GM12865 (cell line): ENCODE results near the gene ZHX3.

Experiments
- DNase-seq: peaks from one replicate; pipeline ENCODE4 v3.0.0; 2010; ENCODE audit warnings: low read depth
- H3K4me3 ChIP-seq: 2 replicates; pipeline ENCODE4 v1.5.1; 2011; ENCODE audit warnings: mild to moderate bottlenecking, low read depth, low read length, control low read depth
- CTCF ChIP-seq: IDR thresholded peaks from 2 replicates; pipeline ENCODE4 v1.5.1; 2011; ENCODE audit warnings: low read length, control low read depth, low read depth, inconsistent platforms; ENCODE audit not compliant: insufficient read depth; ENCODE audit errors: missing control alignments

Gene ZHX3

GRCh38 chr20:41352106-41352505 lies 34.6 kb upstream of the ZHX3 start:
- no peak overlapping the region for H3K4me3 ChIP-seq
- DNase-seq, result no peak
- TF ChIP-seq CTCF, result no peak

- H3K4me3 ChIP-seq, result no peak overlapping the region
- no peak for DNase-seq
Observed at GRCh38 chr20:41350408-41350962, 33.0 kb upstream of the ZHX3 start.

GRCh38 chr20:41349943-41350342 lies 32.4 kb upstream of the ZHX3 start:
- no peak for DNase-seq
- TF ChIP-seq CTCF, result no peak
- no peak overlapping the region for H3K4me3 ChIP-seq

More at GRCh38 chr20:41350408-41350962, 33.0 kb upstream of the ZHX3 start:
- TF ChIP-seq CTCF, result no peak

GRCh38 chr20:41349266-41349665 lies 31.7 kb upstream of the ZHX3 start:
- H3K4me3 ChIP-seq, result no peak overlapping the region
- no peak for TF ChIP-seq CTCF
- no peak for DNase-seq

- no peak overlapping the region for H3K4me3 ChIP-seq
- no peak for TF ChIP-seq CTCF
- DNase-seq, result no peak
Observed at GRCh38 chr20:41348430-41349172, 31.1 kb upstream of the ZHX3 start.

- no peak for TF ChIP-seq CTCF
- DNase-seq, result no peak
Observed at GRCh38 chr20:41347523-41348429, 30.2 kb upstream of the ZHX3 start.

More at GRCh38 chr20:41347523-41348429, 30.2 kb upstream of the ZHX3 start:
- H3K4me3 ChIP-seq, result no peak overlapping the region
